H1 (cell line): ENCODE results near the gene MED10. TPM values are rescaled to one million over a fixed set of nuclear protein-coding genes. Genes with fewer than 3 reads are reported as not detected.

Source experiments
- CHD7 ChIP-seq: fragments of 300-600 bp; sonication (generic); IDR thresholded peaks from 2 replicates; pipeline ENCODE4 v1.7.1; 2012; ENCODE audit warnings: low read length, moderate library complexity, mild to moderate bottlenecking, inconsistent platforms; ENCODE audit not compliant: insufficient replicate concordance
- polyA plus RNA-seq, 7 experiments: library from polyadenylated mRNA; depleted of rRNA in 3 of 7; stranded (reverse) in 5 of 7; unstranded in 2 of 7; fragments of >200 nt in 5 of 7; fragments of 200-250 nt in 2 of 7; gene quantifications; 1 replicate in 5 of 7; 2 replicates in 1 of 7; 4 replicates in 1 of 7; pipeline versions ENCODE4 v1.2.1 to v1.2.3, GENCODE V29; 2011 to 2013; ENCODE audit warnings: missing spikeins in 2 of 7, mixed read lengths in 2 of 7
- total RNA-seq: library from RNA; stranded (reverse); fragmentation: NEBNext Ultra II Directional; extraction: Animal tissue kit (Norgen Biotek cat#: 25700); gene quantifications from 2 replicates; pipeline ENCODE4 v1.2.1, GENCODE V29; 2021

The MED10 gene
- total and polyA plus RNA-seq, 2 of the 8 experiments (the other 6 are each of a cell fraction or from before 2014, with no cell fraction given) = 20.1 to 23.2 TPM

- no peak for TF ChIP-seq CHD7
- TF ChIP-seq, all 59 proteins: peak for 0
These were observed 32.1 kb upstream of the MED10 start (continued) for GRCh38 chr5:6410421-6410820.
